Tibial nerve (tissue), 4 donors: Measurements from ENCODE around the gene CHST10. TPM values are rescaled to one million over a fixed set of nuclear protein-coding genes. Genes with fewer than 3 reads are reported as not detected.

Experiments used
- DNase-seq, 2 donors: peaks; one replicate each; pipeline ENCODE4 v3.0.0-alpha.2; 2019; ENCODE audit warnings: low spot score in 2 of 2
- H3K27ac ChIP-seq, 4 donors: fragments of 200-600 bp; sonication (generic) in 3 of 4; one replicate each; pipeline ENCODE4 v1.5.1; 2017 to 2019; ENCODE audit warnings: mild to moderate bottlenecking in 1 of 4
- H3K27me3 ChIP-seq, 2 donors: fragments of 200-600 bp; sonication (generic) in 1 of 2; one replicate each; pipeline versions ENCODE4 v1.5.1 to v1.6.0; 2017 to 2019
- H3K36me3 ChIP-seq, 3 donors: fragments of 200-600 bp; sonication (generic); one replicate each; pipeline ENCODE4 v1.5.1; 2018 to 2019
- H3K4me1 ChIP-seq, 4 donors: fragments of 200-600 bp; sonication (generic) in 3 of 4; one replicate each; pipeline ENCODE4 v1.5.1; 2017 to 2019
- H3K4me3 ChIP-seq, 4 donors: fragments of 200-600 bp; sonication (generic) in 3 of 4; one replicate each; pipeline ENCODE4 v1.5.1; 2017 to 2019; ENCODE audit warnings: mild to moderate bottlenecking in 1 of 4, moderate library complexity in 1 of 4
- H3K9me3 ChIP-seq, 4 donors: fragments of 200-600 bp; sonication (generic) in 3 of 4; one replicate each; pipeline ENCODE4 v1.5.1; 2017 to 2019
- EP300 ChIP-seq, 2 donors: sonication (generic); formaldehyde crosslinking; IDR thresholded peaks; one replicate each; pipeline ENCODE4 v1.6.1; 2017; ENCODE audit warnings: antibody characterized with exemption in 2 of 2, mild to moderate bottlenecking in 1 of 2
- POLR2A ChIP-seq, 2 donors: fragments of 450-650 bp; IDR thresholded peaks; one replicate each; pipeline ENCODE4 v1.6.1; 2017; ENCODE audit warnings: antibody characterized with exemption in 2 of 2, mild to moderate bottlenecking in 2 of 2, moderate library complexity in 2 of 2
- WGBS, 2 donors: methylation state at CpG; one replicate each; pipeline ENCODE4 v1.1.5; 2018; 5-methylcytosine and 5-hydroxymethylcytosine counted together
- total RNA-seq, 4 donors: library from RNA; depleted of rRNA; stranded (reverse); fragments of >200 nt; gene quantifications; one replicate each; pipeline ENCODE4 v1.1.0, GENCODE V29; 2016
- TF ChIP-seq, protein P1 (sequence below), 5 experiments: fragments of 200-600 bp in 3 of 5; fragments of 450-650 bp in 2 of 5; sonication (generic) in 3 of 5; IDR thresholded peaks; one replicate each; pipeline ENCODE4 v1.5.1; 2016 to 2019; ENCODE audit warnings: antibody characterized with exemption in 5 of 5, mild to moderate bottlenecking in 3 of 5, moderate library complexity in 2 of 5

Gene CHST10
- total RNA-seq, 4 donors from 2014 or later, result 9.4 to 17.1 (median 13.0) TPM

DNA sequence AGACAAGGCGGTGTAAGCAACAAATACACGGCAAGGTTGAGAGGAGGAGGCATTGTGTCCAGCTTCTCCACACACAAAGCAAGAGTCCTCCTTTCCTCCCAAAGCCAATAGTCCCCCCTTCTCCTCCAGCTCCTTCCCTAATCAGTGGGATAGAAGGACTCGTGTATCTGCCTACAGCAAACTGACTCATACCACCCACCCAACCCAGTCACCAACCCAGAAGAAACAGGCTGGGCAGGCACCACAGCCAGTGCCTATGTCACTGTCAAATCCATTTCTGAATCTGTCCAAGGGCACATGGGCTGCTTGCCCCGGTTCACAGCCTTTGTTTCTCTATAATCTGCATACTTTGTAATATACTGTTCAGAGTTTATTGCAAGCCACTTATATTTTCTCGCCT lies 33.6 kb upstream of the CHST10 start:
- Histone ChIP-seq H3K9me3 (no peaks in the 10 kb centered on the region), H3K27me3 (no peaks in the 10 kb centered on the region), H3K27ac (no peak overlapping the region), H3K4me1 (no peaks in the 10 kb centered on the region), H3K4me3 (no peak overlapping the region), H3K36me3 (no peaks in the 10 kb centered on the region)
- no peak for DNase-seq
- 75 to 80% methylated on average over 5 of the region's 5 CpGs for WGBS, 2 donors
- TF ChIP-seq, protein P1, sequence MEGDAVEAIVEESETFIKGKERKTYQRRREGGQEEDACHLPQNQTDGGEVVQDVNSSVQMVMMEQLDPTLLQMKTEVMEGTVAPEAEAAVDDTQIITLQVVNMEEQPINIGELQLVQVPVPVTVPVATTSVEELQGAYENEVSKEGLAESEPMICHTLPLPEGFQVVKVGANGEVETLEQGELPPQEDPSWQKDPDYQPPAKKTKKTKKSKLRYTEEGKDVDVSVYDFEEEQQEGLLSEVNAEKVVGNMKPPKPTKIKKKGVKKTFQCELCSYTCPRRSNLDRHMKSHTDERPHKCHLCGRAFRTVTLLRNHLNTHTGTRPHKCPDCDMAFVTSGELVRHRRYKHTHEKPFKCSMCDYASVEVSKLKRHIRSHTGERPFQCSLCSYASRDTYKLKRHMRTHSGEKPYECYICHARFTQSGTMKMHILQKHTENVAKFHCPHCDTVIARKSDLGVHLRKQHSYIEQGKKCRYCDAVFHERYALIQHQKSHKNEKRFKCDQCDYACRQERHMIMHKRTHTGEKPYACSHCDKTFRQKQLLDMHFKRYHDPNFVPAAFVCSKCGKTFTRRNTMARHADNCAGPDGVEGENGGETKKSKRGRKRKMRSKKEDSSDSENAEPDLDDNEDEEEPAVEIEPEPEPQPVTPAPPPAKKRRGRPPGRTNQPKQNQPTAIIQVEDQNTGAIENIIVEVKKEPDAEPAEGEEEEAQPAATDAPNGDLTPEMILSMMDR (IDR thresholded peaks at IDR 0.05), result no peak
- TF ChIP-seq EP300 (IDR thresholded peaks at IDR 0.05) (no peak), POLR2A (IDR thresholded peaks at IDR 0.05) (no peak)

GRCh38 chr2:100446696-100447095 lies 29.2 kb upstream of the CHST10 start:
- Histone ChIP-seq H3K27ac (no peak overlapping the region), H3K27me3 (no peaks in the 10 kb centered on the region), H3K4me3 (no peak overlapping the region), H3K36me3 (no peaks in the 10 kb centered on the region), H3K9me3 (no peaks in the 10 kb centered on the region), H3K4me1 (no peaks in the 10 kb centered on the region)
- WGBS, 2 donors, result 51 to 66% methylated on average over 2 of the region's 2 CpGs
- DNase-seq, result no peak
- no peak for TF ChIP-seq POLR2A (IDR thresholded peaks at IDR 0.05)
- TF ChIP-seq, protein P1 (IDR thresholded peaks at IDR 0.05), result no peak
- no peak for TF ChIP-seq EP300 (IDR thresholded peaks at IDR 0.05)

- WGBS, 2 donors, result 72 to 85% methylated on average over 8 of the region's 8 CpGs
- TF ChIP-seq, protein P1 (IDR thresholded peaks at IDR 0.05), result no peak
- TF ChIP-seq EP300 (IDR thresholded peaks at IDR 0.05), result no peak
- TF ChIP-seq POLR2A (IDR thresholded peaks at IDR 0.05), result no peak
- DNase-seq, result no peak
- Histone ChIP-seq H3K4me3 (no peak overlapping the region), H3K27me3 (no peaks in the 10 kb centered on the region), H3K9me3 (no peaks in the 10 kb centered on the region), H3K4me1 (no peaks in the 10 kb centered on the region), H3K36me3 (no peaks in the 10 kb centered on the region), H3K27ac (no peak overlapping the region)
These were observed 20.3 kb upstream of the CHST10 start for GRCh38 chr2:100437751-100438150.

DNA sequence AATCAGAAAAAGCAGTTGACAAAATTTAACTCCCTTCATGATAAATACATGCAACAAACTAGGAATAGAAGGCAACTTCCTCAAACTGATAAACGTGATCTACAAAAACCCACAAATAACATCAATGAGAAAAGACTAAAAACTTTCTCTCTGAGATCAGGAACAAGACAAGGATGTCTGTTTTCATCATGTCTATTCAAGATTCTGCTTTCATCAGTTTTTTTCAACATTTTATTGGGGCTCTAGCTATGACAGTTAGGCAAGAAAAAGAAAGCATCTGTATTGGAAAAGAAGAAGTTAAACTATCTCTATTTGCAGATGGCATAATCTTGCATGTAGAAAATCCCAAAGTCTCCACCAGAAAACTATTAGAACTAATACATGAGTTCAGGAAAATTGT lies 12.3 kb upstream of the CHST10 start:
- Histone ChIP-seq H3K36me3 (no peaks in the 10 kb centered on the region), H3K27me3 (no peaks in the 10 kb centered on the region), H3K9me3 (peaks cover 0 to 3% (median 0%) of the 10 kb centered on the region in 4 donors), H3K4me3 (no peak overlapping the region), H3K4me1 (no peaks in the 10 kb centered on the region), H3K27ac (no peak overlapping the region)
- 64 to 74% methylated on average over 1 of the region's 1 CpG for WGBS, 2 donors
- no peak for DNase-seq
- TF ChIP-seq, protein P1 (IDR thresholded peaks at IDR 0.05), result no peak
- TF ChIP-seq EP300 (IDR thresholded peaks at IDR 0.05) (no peak), POLR2A (IDR thresholded peaks at IDR 0.05) (no peak)

GRCh38 chr2:100427627-100428258 lies 10.3 kb upstream of the CHST10 start:
- TF ChIP-seq, protein P1 (IDR thresholded peaks at IDR 0.05), result peak; percentile 23 to 37 (median 30)
- TF ChIP-seq POLR2A (IDR thresholded peaks at IDR 0.05) (no peak), EP300 (IDR thresholded peaks at IDR 0.05) (no peak)
- Histone ChIP-seq H3K36me3 (no peaks in the 10 kb centered on the region), H3K27me3 (no peaks in the 10 kb centered on the region), H3K4me3 (no peak overlapping the region), H3K9me3 (peaks cover 0 to 3% (median 0%) of the 10 kb centered on the region in 4 donors), H3K4me1 (no peaks in the 10 kb centered on the region), H3K27ac (no peak overlapping the region)
- DNase-seq, result peak in 1 of 2 donors; percentile 57
- 41 to 42% methylated on average over 11 of the region's 11 CpGs for WGBS, 2 donors
